KG1 (cell line): ENCODE data around the gene ITGB2.

Experiments used
- DNase-seq: peaks from one replicate; lab custom pipeline; 2025; lab: John Stamatoyannopoulos, UW

The ITGB2 gene

DNA sequence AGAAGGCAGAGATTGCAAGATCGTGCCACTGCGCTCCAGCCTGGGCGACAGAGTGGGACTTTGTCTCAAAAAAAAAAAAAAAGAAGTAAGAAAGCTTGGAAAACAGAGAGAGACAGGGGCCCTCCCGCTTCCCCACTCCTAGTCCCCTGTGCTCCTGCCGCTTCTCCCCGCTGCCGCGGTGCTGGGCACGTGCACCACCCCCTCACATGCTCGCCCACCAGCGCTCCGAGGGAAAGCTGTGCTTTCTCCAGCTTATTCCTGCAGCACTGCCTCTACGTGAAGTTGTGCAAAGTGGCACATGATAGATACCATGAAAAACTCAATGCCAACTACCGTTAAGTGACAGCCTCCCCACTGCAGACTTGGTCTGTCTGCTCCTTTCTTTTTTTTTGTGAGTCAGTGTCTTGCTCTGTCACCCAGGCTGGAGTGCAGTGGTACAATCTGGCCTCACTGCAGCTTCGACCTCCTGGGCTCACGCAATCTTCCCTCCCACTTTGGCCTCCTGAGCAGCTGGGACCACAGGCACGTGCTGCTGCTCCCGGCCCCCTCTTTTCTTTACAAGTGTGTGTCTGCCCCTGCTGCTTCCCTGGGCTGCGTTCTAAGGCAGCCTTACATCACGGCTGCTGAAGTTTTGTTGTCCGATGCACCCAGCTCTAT, 34.6 kb upstream of the ITGB2 start:
- no peak for DNase-seq

DNA sequence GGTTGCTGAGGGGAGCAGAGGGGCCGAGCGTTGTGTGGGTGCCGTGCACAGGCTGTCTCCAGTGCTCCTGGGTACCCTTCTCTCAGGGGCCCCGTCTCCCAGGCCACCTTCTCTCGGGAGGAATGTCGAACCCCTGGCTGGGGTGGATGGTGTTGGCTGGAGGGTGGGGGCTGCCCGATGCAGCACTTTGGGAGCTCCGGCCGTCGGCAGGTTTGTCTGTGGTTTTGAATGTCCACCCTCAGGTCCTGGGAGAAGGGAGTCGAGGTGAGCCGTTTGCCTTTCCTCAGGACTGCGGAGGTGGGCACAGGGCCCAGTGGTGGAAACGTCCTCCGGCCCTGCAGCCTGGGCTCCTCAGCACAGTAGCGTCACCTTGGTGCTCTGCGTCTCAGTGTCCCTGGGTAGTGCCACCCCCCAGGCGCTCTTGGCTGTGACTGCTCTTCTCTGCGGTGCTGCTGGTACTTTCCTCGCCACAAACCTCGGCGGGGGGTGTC, 33.6 kb upstream of the ITGB2 start:
- DNase-seq: no peak

DNA sequence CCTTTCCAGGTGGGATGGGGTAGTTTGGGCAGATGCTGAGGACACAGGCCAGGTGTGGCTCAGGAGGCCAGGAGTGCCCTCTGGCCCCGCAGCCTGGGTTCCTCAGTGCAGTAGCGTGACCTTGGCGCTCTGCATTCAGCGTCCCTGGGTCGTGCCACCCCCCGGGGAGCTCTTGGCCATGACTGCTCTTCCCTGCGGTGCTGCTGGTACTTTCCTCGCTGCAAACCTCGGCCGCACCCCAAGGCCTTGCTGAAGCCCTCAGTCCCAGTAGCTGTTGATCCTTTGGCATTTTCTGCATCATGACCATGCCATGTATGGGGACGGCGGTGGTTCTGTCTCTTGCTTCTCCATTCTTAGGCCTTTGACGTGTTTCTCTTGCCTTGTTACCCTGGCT, 32.9 kb upstream of the ITGB2 start:
- DNase-seq: no peak

DNA sequence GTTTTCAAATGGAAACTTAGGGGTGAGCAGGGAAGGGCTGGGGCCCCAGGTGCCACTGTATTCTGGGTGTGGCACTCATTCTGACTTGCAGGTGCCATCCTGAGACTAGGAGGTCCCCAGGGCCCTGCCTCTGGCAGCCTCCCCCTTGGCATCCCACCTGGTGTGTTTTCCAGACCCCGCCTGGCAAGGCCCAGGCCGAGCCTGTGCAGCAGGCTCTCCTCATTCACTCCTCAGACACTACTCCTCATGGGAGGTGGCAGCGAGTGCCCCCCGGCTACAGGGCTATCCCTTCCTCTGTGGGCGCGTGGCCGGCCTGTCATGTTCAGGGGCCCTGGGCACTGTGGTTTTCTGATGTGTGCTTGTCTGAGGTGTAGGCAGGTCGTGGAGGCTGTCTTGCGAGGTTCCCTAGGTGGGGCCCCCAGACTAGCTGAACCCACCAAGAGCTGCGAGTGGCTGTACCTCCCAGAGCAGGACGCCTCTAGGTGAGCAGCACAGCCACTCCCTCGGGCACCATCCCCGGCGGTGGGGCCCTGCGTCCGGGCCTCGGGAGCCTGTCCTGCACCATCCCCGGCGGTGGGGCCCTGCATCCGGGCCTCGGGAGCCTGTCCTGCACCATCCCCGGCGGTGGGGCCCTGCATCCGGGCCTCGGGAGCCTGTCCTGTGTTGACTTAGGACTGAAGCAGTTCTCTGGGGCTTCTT, 32.4 kb upstream of the ITGB2 start:
- no peak for DNase-seq

DNA sequence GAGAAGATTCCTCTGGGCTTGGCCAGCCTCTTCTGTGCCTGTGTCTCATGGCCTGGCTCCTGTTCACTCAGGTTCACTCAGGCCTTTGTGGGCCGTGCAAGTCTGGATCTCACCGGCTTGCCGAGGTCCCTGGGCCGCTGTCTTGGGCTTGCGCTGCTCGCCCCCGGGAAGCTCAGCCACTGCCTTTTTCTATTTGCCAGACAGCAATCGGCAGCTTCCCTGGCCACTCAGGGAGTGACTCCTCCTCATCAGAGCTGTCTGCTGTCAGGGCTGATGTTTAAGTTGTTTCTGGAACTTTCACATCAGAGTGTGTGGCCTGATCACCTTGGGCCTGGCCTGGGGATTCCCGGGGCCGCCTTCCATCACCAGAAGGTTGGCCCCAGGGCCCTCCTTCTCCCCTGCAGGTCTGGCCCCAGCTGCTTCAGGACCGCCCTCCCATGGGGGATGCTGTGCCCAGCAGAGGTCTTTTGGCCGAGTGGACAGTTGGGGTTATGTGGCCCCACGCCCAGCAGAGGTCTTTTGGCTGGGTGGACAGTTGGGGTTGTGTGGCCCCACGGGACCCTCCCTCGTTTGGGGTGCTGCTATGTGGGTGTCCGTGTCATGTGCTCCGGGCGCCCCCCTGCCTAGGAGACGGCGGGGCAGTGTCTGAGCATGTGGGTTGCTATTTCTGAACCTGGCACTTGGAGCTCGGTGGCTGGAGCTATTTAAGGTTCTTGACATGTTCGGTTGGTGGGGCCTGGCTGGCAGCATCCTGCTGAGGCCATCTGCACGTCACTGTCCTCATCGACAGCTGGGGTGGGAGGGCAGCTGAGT, 31.6 kb upstream of the ITGB2 start:
- DNase-seq: no peak

DNA sequence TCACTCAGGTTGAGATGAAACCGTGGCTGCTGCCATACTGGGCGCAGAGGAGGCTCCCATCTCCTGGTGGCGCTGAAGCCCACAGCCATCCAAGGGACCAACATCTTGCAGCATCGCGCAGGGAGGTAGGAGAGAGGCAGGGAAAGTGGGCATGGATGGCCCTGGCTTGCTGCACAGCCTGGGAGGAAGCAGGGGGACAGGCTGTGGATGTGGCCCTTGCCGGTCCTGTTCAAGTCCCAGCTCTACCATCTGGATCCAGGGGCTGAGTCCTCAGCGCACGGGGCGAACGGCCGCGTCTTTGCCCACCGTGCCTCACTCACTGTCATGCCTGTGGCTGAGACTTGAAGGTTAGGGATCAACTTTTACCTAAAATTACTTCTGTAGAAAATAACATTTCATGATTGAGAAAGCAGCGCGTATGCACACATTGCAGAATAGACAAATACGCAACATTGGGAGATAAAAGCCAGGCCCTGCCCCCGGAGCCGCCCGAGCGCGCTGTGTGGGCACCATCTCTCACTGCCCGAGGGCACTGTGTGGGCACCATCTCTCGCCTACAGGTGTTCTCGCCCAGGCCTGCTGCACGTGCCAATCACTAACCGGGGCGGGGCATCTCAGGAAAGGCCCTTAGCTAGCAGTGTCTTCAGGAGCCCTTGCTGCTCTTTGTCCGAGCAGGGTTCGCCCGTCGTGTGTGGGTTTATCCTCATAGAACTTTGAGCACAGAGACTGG, 30.7 kb upstream of the ITGB2 start:
- DNase-seq: no peak

DNA sequence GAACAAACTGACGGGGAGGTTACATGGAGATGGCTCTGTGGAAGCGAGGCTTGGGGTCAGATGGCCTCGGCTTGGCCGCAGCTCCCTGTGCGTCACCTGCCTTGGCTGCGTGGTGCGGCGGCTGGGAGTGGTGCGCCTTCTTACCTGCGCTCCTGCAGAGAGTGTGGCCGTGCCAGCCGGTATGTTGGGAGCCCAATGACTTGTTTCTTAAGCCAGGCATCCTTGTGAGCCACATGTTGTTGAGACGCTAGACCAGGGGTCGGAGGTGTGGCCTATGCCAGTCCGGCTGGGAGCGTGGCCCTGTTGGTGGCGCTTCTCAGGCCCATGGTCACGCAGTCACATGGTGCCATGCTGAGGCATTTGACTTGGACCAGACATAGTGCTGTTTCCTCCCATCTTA, 29.7 kb upstream of the ITGB2 start:
- no peak for DNase-seq

DNA sequence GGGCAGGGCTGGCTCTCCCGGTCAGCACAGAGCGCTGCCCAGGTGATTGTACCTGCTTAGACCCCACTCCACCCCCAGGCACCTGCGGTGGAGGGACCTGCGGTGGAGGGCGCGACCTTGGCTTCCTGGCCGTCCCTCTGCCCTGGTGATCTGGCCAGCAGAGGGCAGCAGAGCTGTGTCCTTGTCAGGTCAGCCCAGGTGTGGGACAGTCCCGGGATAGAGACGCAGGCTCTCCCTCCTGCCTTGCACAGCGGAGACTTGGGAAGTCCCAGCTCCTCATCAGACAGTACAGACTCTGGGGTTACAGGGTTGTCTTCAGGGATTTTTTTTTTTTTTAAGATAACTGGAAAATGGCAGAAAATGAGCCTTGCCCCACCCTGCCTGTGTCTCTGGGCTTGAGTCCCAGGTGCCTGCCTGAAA, 29.1 kb upstream of the ITGB2 start:
- DNase-seq: peak; percentile 41

DNA sequence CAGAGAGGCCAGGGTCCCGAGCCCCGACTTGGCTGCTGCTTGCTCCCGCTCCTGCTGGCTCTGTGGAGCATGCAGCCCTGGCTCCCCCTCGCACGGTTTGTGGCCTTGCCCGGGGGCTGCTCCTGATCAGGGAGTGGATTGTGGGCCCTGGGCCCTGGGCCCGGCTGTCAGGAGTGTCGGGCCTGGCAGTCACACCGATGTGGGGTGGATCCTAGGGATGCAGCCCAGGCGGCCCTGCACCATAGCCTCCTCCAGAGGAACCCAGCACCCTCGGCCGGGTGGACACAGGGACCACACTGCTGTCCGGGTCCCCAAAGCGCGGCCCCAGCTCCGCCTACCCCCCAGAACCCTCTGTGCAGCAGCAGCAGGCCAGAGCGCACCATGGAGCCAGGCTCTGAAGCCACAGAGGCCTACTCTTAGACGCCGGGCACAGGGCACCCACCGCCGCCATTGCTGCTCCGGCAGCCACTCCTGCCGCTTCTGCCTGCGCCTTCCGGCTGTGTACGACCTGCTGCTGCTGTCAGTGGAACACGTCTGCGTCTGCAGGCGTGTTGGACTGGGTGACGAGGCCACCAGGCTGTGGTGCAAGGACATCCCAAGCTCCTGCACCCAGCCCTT, 28.6 kb upstream of the ITGB2 start:
- DNase-seq: no peak

DNA sequence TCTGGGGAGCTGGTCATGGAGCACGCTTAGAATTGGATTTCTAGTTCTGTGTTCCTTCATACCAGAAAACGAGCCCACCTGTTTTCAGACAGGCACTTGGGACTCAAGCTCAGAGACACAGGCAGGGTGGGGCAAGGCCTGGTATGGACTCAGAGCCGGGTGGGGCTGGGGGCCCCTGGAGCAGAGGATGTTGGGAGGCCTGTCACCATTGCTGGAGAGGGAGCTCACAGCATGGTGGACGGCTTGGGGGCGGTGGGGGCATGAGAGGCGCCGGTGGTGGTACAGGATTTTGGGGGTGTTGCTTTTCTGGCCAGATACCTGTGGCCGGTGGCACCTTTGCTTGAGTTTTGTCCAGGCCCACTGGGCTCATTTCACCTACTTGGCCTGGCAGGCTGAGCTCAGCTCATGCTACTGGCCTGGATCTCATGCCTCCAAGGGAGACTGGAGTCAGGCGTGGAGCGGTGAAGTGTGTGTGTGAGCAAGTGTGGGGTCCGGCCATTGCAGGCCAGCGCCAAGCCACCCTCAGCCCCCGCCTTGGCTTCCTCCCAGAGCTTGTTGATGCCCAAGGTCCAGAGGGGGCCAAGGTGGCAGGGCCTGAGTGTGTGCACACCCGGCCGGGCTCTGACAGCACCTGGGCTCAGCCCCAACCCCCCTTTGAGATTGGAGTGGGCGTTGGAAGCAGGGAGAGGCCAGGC, 27.9 kb upstream of the ITGB2 start:
- DNase-seq: no peak

DNA sequence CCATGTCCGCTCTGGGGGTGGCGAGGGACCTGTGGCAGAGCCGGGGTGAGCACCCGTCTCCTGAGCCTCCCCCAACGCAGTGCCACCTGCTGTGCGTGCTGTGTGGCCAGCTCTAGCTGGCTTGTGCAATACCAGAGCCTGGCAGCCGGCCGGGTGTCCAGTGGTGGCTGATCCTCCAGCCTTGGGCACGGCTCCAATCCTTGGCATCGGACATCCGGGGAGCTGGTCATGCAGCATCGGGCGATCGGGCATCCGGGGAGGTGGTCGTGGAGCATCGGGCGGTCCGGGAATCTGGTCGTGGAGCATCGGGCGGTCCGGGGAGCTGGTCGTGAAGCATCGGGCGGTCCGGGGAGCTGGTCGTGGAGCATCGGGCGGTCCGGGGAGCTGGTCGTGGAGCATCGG, 27.2 kb upstream of the ITGB2 start:
- DNase-seq: no peak

DNA sequence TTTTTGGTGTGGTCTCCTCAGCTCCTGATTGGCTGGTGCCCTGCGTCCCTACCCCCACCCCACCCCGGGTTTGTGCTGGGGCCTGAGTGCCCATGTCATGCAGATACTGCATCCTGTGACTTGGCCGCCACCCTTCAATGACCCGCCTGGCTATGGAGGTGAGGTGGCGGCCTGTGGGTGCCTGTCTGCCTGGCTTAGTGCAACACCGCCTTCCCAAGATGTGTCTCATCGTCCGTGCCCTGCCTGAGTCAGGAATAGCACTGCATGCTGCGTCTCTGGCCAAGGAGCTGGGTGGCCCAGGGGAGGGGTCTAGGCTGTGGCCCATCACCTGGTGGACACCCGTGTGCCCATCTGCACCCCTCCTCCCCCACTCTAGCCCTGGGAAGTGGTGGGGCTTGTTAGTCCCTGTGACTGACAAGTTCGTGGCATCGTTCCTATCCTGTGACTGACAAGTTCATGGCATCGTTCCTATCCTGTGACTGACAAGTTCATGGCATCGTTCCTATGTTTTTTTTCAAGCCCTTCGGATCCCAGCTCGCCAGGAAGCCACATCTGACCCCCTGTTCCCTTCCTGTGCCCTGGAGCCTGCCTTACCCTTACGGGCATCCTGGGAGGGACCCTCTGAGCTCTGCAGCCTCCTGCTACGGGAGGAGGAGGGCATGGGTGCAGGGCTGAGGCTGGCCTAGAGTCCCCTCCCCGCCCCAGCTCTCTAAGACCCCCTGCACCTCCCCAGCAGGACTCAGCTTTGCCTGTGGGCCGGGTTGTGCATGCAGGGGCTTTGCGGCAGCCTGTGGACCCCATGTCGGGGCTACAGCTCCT, 26.6 kb upstream of the ITGB2 start:
- no peak for DNase-seq

DNA sequence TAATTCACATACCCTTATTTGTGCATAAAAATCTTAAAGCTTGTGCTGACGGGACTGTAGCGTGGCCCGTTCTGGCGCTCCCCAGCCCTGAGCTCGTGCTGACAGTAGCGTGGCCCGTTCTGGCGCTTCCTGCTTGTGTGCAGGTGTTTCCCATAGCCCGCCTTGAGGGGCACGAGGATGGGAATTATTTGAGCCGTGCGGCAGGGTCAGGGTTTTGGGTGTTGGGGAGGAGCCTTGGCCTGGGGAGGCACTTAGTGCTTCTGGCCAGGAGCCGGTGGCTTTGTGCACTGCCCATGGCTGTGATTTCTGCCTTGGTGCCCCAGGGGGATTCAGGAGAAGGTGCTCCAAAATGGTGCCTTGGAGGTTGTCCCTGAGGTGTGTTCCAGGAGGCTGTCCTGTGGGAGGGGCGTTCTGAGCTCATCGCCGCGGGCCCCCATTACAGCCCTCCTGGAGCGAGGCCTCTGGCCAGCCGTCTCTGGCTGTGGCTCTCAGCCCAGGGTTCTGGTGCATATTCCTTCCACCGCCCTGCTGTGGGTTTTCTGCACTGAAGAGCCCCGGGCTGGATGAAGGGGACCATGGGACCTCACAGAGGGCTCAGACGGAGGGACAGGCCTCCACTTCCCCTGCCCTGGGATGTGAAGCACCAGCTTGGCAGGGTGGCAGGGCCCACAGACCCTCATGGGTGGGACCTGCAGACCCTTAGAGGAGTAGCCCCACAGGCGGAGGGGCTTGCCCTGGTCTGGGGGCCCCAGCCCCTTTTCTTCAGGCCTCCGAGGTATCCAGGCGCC, 25.7 kb upstream of the ITGB2 start:
- DNase-seq: no peak

DNA sequence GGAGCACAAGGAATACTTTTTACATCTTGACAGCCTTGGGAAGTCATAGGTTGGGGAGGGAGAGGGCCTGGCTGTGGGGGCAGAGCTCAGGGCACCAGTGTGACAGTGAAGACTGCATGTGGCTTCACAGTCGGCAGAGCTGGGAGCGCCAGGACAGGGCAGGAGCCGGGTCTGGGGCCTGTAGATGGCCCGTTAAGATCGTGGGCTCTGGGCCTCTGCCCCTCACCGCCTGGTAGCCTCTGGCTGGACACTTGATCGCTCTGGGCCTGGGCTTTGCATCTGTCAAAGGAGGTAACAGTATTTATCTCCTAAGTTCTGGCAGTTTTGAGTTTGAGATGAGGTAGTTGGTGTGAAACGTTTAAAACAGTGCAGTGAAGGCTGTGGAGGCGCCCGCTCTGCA, 23.9 kb upstream of the ITGB2 start:
- DNase-seq: no peak

DNA sequence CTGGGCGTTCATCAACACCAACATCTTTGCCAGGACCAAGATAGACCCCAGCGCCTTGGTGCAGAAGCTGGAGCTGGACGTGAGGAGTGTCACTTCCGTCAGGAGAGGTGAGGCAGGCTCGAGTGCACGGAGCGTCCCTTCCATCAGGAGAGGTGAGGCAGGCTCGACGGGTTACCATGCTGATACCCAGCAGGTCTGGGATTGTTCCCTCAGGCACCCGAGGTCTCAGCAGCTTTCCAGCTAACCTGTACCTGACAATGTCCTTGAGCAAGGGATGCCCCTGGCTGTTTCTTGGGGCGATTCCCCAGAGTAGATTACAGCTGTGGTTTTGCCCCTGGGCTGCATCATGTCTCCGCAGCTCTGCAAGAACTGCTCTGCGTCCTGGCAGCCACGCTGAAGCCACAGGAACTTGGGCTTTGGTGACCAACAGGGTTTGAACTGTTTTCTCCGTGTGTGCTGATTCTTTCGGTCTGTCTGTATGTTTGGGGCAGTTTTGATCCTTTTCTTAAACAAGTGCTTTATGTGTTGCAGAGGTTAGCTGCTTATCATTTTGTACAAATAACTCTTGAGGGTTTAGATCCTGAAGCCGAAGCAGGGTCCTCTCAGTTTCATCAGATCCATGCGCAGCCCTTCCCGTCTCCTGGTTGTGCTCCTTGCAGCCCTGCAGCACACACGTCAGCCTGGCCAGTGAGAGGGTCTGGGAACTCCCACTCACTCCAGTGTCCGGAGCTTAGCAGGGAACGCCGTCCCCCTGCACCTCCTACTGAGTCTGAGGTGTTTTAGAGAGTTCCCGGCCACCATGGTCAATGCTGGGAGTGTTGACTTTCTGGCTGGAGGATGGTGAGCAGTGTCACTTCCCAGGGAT, 23.2 kb upstream of the ITGB2 start:
- no peak for DNase-seq

DNA sequence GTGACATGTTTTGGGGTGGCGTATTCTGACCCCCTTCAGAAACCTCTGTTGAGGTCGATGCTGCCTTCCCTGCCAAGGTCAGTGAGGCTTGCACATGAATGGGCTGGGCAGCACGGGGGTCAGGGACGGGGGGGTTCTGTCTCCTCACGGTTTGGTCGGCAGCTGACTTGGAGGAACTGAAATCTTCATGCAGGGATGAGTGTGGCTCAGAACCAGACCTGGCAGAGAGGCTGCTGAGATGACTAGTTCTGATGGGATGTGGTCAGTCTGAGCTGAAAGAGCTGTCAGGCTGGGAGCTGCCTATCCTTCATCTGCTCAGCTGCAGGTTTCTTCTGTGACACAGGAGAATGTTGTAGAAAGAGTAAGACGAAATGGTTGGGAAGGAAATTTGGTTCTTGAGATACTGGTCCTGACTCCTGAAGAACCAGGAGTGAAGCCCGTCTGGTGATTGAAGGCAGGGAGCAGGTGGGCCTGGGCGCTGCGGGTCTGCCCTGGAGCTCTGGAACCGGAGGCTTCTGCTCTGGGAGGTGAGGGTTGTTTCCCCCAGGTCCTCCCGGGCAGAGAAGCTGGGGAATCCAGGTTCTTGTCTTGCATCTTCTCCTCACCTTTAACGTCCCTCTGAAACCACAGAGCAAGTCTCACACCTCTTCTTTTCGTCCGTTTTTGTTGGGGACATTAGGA, 22.4 kb upstream of the ITGB2 start:
- DNase-seq: no peak

DNA sequence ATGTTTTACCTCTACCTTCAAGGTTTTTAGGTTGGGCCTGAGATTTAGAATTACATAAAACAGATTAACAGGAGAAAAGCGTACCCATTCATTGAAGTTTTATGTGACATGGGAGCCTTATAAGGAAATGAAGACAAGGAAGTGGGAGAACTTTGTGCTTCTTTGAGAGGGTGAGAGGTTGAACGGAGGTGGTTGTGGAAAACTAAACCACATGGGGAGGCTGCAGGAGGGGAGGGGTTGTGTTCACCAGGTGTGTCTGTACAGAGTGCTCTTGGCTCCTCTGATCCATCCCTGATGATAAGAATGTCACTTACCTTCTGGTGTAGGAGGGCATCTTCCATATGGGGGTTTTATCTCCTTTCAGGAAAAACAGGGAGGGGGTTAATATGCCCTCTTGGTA, 21.9 kb upstream of the ITGB2 start:
- no peak for DNase-seq

DNA sequence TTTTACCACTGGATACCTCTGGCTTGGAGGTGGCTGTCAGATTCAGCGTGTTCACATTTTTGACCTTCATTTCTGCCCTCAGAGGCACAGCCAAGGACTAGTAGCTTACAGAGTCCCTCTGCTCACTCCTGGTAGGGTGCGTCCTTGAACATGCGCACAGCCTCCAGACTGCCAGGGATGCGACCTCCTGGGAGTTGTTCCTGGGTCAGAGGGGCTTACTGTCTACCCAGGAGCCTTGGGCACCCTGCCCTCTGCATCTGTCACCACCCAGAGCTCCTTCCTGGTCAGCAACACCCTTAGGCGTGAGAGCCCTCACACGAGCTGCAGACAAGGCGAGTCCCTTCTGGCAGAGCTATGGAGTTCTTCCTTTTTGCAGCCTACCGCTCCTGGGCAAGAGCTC, 20.9 kb upstream of the ITGB2 start:
- DNase-seq: no peak
